CD14-positive monocyte (primary cell): ENCODE measurements around the gene SHTN1. TPM values are rescaled to one million over a fixed set of nuclear protein-coding genes. Genes with fewer than 3 reads are reported as not detected.

Source experiments
- DNase-seq, 3 donors: peaks; one replicate each; pipeline ENCODE4 v3.0.0-alpha.2; 2011 to 2022
- H2AFZ ChIP-seq: 2 replicates; pipeline ENCODE4 v1.6.0; 2012; ENCODE audit warnings: mild to moderate bottlenecking, low read depth, low read length, inconsistent platforms; ENCODE audit not compliant: insufficient read depth, poor library complexity, severe bottlenecking
- H3K27ac ChIP-seq, 2 donors: 1 replicate in 1 of 2; 2 replicates in 1 of 2; pipeline ENCODE4 v1.5.1; 2012 to 2013; ENCODE audit warnings: low read length in 2 of 2, control low read depth in 1 of 2, inconsistent platforms in 1 of 2, low read depth in 1 of 2, mild to moderate bottlenecking in 1 of 2
- H3K27me3 ChIP-seq, 2 donors: one replicate each; pipeline versions ENCODE4 v1.6.0 to v1.6.1; 2011 to 2013; ENCODE audit warnings: low read length in 2 of 2; ENCODE audit not compliant: control insufficient read depth in 2 of 2, insufficient read depth in 2 of 2
- H3K36me3 ChIP-seq, 2 donors: replicated peaks in 1 of 2; 1 replicate in 1 of 2; 2 replicates in 1 of 2; pipeline versions ENCODE4 v1.5.1 to v1.6.1; 2012 to 2013; ENCODE audit warnings: low read length in 2 of 2, control low read depth in 1 of 2, inconsistent platforms in 1 of 2, mild to moderate bottlenecking in 1 of 2; ENCODE audit not compliant: insufficient read depth in 2 of 2, control insufficient read depth in 1 of 2
- H3K4me1 ChIP-seq, 2 donors: 1 replicate in 1 of 2; 2 replicates in 1 of 2; pipeline versions ENCODE4 v1.5.1 to v1.6.1; 2012 to 2013; ENCODE audit warnings: low read length in 2 of 2, control low read depth in 1 of 2, inconsistent platforms in 1 of 2, mild to moderate bottlenecking in 1 of 2, moderate library complexity in 1 of 2; ENCODE audit not compliant: insufficient read depth in 2 of 2, control insufficient read depth in 1 of 2
- H3K4me2 ChIP-seq: replicated peaks from 2 replicates; pipeline ENCODE3; 2012; ENCODE audit warnings: low read length, moderate library complexity, mild to moderate bottlenecking; ENCODE audit not compliant: poor library complexity, severe bottlenecking; ENCODE audit errors: extremely low read depth
- H3K4me3 ChIP-seq, 3 experiments: fragments of 200-600 bp in 1 of 3; sonication (generic) in 1 of 3; replicated peaks in 1 of 3; 1 replicate in 2 of 3; 2 replicates in 1 of 3; pipeline ENCODE4 v1.5.1; 2011 to 2013; ENCODE audit warnings: low read length in 3 of 3, mild to moderate bottlenecking in 3 of 3, control low read depth in 2 of 3, low read depth in 2 of 3, inconsistent platforms in 1 of 3, moderate library complexity in 1 of 3
- H3K79me2 ChIP-seq: 2 replicates; pipeline ENCODE4 v1.6.0; 2012; ENCODE audit warnings: mild to moderate bottlenecking, control low read depth, inconsistent platforms, low read length, moderate library complexity; ENCODE audit not compliant: insufficient read depth
- H3K9ac ChIP-seq: 2 replicates; pipeline ENCODE4 v1.6.0; 2017; ENCODE audit warnings: low read length, mild to moderate bottlenecking; ENCODE audit not compliant: insufficient read depth, poor library complexity, severe bottlenecking
- H3K9me3 ChIP-seq, 2 donors: replicated peaks in 1 of 2; 1 replicate in 1 of 2; 2 replicates in 1 of 2; pipeline versions ENCODE4 v1.5.1 to v1.6.1; 2012 to 2013; ENCODE audit warnings: low read length in 2 of 2, control low read depth in 1 of 2; ENCODE audit not compliant: control insufficient read depth in 1 of 2, insufficient read depth in 1 of 2
- H4K20me1 ChIP-seq: 2 replicates; pipeline ENCODE4 v1.6.0; 2012; ENCODE audit warnings: mild to moderate bottlenecking, low read length, control low read depth, moderate library complexity; ENCODE audit not compliant: insufficient read depth
- H3K27ac Mint-ChIP-seq, 7 donors: one replicate each; pipeline ENCODE4 v1.8.0; 2020; ENCODE audit warnings: mild to moderate bottlenecking in 7 of 7, mixed read lengths in 7 of 7, moderate library complexity in 6 of 7, inconsistent platforms in 2 of 7
- H3K27me3 Mint-ChIP-seq, 3 donors: one replicate each; pipeline ENCODE4 v1.8.0; 2021 to 2022; ENCODE audit warnings: low read depth in 3 of 3, mild to moderate bottlenecking in 3 of 3, mixed read lengths in 3 of 3, moderate library complexity in 3 of 3, inconsistent platforms in 1 of 3
- H3K36me3 Mint-ChIP-seq, 2 donors: one replicate each; pipeline ENCODE4 v1.8.0; 2020; ENCODE audit warnings: mixed read lengths in 2 of 2, inconsistent platforms in 1 of 2, mild to moderate bottlenecking in 1 of 2
- H3K4me1 Mint-ChIP-seq: one replicate; pipeline ENCODE4 v1.8.0; 2020; ENCODE audit warnings: mild to moderate bottlenecking, mixed read lengths
- H3K4me3 Mint-ChIP-seq, 2 donors: one replicate each; pipeline ENCODE4 v1.8.0; 2020; ENCODE audit warnings: mild to moderate bottlenecking in 2 of 2, mixed read lengths in 2 of 2, moderate library complexity in 1 of 2
- H3K9me3 Mint-ChIP-seq, 7 donors: one replicate each; pipeline ENCODE4 v1.8.0; 2020 to 2022; ENCODE audit warnings: mixed read lengths in 7 of 7, mild to moderate bottlenecking in 6 of 7, moderate library complexity in 6 of 7, inconsistent platforms in 2 of 7
- WGBS: methylation state at CpG from one replicate; pipeline ENCODE4 v1.1.5; 2013; ENCODE audit warnings: missing lambda C conversion rate; ENCODE audit not compliant: insufficient coverage; 5-methylcytosine and 5-hydroxymethylcytosine counted together
- intact Hi-C, 2 donors: fragments of 100-400 bp; cut with micrococcal nuclease; formaldehyde crosslinking; loops; one replicate each; pipeline versions ENCODE4 v1.15.0 to v1.15.1; 2023
- polyA plus RNA-seq, 3 donors: library from polyadenylated mRNA; depleted of rRNA in 1 of 3; unstranded in 2 of 3; stranded (reverse) in 1 of 3; fragments of 300-500 nt in 2 of 3; fragments of >200 nt in 1 of 3; fragmentation: Illumina TruSeq in 2 of 3; gene quantifications; 1 replicate in 2 of 3; 2 replicates in 1 of 3; pipeline ENCODE4 v1.2.3, GENCODE V29; 2012 to 2021
- TF ChIP-seq, protein P1 (sequence below): fragments of 200-600 bp; IDR thresholded peaks from one replicate; pipeline ENCODE4 v1.8.0; 2022; ENCODE audit warnings: antibody characterized with exemption, mild to moderate bottlenecking

SHTN1 gene
- polyA plus RNA-seq, 3 donors = 14.4 to 22.6 (median 14.9) TPM

DNA sequence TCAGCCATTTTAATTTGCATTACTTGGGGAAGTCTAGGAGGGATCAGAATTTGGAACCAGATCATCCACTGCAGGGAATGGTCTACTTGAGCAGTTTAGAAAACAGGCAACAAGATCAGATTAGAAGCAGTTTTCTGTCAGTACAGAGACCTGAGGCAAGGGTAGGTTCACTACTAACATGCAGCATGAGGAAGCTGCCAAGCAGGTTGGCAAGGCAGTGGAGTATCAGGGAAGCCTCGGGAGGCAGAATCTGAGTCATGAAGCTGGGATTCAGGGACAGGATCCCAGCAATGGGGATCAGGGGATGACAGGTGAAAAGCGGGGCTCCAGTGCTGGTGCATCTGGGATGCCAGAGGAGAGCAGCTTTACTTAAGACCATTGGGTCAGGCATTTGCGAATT is 127.6 kb downstream of the SHTN1 start:
- Histone ChIP-seq H3K9me3 (no peaks in the 10 kb centered on the region), H3K9ac (no peak overlapping the region), H3K4me1 (no peaks in the 10 kb centered on the region), H3K79me2 (no peaks in the 10 kb centered on the region), H2AFZ (no peak overlapping the region), H3K4me2 (no peak overlapping the region), H4K20me1 (no peaks in the 10 kb centered on the region), H3K4me3 (no peak overlapping the region), H3K36me3 (peaks cover 0 to 15% of the 10 kb centered on the region in 2 donors), H3K27me3 (peaks cover 10 to 12% of the 10 kb centered on the region in 2 donors), H3K27ac (no peak overlapping the region)
- intact Hi-C loops = no loop called here
- H3K27me3 Mint-ChIP-seq = peaks cover 5 to 12% (median 6%) of the 10 kb centered on the region in 3 donors
- peaks cover 7 to 9% of the 10 kb centered on the region in 2 donors for H3K36me3 Mint-ChIP-seq
- H3K9me3 Mint-ChIP-seq = no peaks in the 10 kb centered on the region
- TF ChIP-seq, protein P1, sequence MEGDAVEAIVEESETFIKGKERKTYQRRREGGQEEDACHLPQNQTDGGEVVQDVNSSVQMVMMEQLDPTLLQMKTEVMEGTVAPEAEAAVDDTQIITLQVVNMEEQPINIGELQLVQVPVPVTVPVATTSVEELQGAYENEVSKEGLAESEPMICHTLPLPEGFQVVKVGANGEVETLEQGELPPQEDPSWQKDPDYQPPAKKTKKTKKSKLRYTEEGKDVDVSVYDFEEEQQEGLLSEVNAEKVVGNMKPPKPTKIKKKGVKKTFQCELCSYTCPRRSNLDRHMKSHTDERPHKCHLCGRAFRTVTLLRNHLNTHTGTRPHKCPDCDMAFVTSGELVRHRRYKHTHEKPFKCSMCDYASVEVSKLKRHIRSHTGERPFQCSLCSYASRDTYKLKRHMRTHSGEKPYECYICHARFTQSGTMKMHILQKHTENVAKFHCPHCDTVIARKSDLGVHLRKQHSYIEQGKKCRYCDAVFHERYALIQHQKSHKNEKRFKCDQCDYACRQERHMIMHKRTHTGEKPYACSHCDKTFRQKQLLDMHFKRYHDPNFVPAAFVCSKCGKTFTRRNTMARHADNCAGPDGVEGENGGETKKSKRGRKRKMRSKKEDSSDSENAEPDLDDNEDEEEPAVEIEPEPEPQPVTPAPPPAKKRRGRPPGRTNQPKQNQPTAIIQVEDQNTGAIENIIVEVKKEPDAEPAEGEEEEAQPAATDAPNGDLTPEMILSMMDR = no peak
- no peak for DNase-seq
- H3K27ac Mint-ChIP-seq = peak overlapping the region in 1 of 7 donors; percentile 34
- 100% methylated on average over 1 of the region's 3 CpGs for WGBS
- no peak overlapping the region for H3K4me3 Mint-ChIP-seq
- H3K4me1 Mint-ChIP-seq = no peaks in the 10 kb centered on the region

DNA sequence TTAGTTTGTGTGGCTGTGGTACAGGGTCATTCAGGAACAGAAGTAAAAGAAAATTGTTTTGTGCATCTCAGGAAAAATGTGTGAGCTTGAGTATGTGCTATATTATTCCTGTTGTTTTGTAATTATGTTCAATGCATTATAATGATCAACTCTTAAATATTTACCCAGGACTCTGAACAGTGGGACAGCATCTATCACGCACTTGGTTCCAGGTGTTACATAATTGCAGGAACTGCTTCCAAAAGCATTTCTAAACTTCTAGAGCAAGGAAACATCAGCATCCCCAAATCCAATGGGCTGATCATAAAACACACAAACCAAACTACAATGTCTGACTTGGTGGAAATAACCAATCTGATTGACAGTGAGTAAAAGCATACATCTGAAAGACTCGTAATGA is 129.1 kb downstream of the SHTN1 start:
- H3K9me3 ChIP-seq = no peaks in the 10 kb centered on the region
- H3K27ac ChIP-seq = no peak overlapping the region
- intact Hi-C loops = no loop called here
- H3K4me3 ChIP-seq = no peak overlapping the region
- H3K9ac ChIP-seq = no peak overlapping the region
- no CpG with 5 or more reads among the region's 2 CpGs for WGBS
- peaks cover 5 to 9% (median 9%) of the 10 kb centered on the region in 3 donors for H3K27me3 Mint-ChIP-seq
- H3K27me3 ChIP-seq = peaks cover 10 to 12% of the 10 kb centered on the region in 2 donors
- peaks cover 0 to 3% (median 0%) of the 10 kb centered on the region in 7 donors for H3K9me3 Mint-ChIP-seq
- no peaks in the 10 kb centered on the region for H3K79me2 ChIP-seq
- no peak overlapping the region for H3K27ac Mint-ChIP-seq
- H4K20me1 ChIP-seq = no peaks in the 10 kb centered on the region
- H3K36me3 Mint-ChIP-seq = no peaks in the 10 kb centered on the region
- peaks cover 0 to 3% of the 10 kb centered on the region in 2 donors for H3K36me3 ChIP-seq
- TF ChIP-seq, protein P1 = no peak
- H3K4me1 Mint-ChIP-seq = no peaks in the 10 kb centered on the region
- DNase-seq = no peak
- H3K4me3 Mint-ChIP-seq = no peak overlapping the region
- no peak overlapping the region for H2AFZ ChIP-seq
- H3K4me1 ChIP-seq = no peaks in the 10 kb centered on the region
- no peak overlapping the region for H3K4me2 ChIP-seq
